GM12801 (cell line): Measurements from ENCODE around the gene ZNF276.

ENCODE experiments used
- TF ChIP-seq, protein P1 (sequence below): IDR thresholded peaks from one replicate; pipeline ENCODE4 v1.5.1; 2011; ENCODE audit warnings: control low read depth; ENCODE audit not compliant: insufficient read length; ENCODE audit errors: extremely low read depth

ZNF276 gene

DNA sequence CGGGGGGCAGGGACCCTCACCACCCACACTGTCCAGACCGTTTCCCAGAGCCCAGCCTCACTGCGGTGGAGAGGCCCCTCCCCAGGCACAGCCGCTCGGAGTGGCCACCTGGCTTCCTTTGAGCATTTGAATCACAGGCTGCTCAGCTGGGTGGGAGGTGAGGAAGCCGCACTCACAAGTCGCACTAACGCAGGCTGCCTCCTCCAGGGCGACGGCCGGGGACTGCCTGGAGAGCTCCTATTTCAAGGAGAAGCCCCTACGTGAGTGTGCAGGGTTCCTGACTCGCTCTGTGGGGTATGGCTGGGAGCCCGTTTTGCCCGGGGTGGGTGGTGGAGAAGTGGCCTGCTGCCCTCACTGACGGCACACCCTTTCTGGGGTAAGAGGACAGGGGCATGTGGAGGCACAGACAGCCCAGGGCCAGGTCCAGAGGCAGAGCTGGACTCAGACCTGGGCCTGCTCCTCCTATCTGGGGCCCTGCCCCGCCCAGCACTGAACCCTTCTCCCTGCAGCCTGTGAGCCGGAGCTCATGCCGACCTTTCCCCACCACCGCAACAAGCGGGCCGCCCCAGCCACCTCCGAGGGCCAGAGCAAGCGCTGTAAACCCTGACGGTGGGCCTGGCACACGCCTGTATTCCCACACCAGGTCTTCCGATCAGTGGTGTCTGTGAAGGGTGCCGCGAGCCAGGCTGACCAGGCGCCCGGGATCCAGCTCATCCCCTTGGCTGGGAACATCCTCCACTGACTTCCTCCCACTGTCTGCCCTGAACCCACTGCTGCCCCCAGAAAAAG, 26.1 kb upstream of the ZNF276 start:
- TF ChIP-seq, protein P1, sequence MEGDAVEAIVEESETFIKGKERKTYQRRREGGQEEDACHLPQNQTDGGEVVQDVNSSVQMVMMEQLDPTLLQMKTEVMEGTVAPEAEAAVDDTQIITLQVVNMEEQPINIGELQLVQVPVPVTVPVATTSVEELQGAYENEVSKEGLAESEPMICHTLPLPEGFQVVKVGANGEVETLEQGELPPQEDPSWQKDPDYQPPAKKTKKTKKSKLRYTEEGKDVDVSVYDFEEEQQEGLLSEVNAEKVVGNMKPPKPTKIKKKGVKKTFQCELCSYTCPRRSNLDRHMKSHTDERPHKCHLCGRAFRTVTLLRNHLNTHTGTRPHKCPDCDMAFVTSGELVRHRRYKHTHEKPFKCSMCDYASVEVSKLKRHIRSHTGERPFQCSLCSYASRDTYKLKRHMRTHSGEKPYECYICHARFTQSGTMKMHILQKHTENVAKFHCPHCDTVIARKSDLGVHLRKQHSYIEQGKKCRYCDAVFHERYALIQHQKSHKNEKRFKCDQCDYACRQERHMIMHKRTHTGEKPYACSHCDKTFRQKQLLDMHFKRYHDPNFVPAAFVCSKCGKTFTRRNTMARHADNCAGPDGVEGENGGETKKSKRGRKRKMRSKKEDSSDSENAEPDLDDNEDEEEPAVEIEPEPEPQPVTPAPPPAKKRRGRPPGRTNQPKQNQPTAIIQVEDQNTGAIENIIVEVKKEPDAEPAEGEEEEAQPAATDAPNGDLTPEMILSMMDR: no peak

DNA sequence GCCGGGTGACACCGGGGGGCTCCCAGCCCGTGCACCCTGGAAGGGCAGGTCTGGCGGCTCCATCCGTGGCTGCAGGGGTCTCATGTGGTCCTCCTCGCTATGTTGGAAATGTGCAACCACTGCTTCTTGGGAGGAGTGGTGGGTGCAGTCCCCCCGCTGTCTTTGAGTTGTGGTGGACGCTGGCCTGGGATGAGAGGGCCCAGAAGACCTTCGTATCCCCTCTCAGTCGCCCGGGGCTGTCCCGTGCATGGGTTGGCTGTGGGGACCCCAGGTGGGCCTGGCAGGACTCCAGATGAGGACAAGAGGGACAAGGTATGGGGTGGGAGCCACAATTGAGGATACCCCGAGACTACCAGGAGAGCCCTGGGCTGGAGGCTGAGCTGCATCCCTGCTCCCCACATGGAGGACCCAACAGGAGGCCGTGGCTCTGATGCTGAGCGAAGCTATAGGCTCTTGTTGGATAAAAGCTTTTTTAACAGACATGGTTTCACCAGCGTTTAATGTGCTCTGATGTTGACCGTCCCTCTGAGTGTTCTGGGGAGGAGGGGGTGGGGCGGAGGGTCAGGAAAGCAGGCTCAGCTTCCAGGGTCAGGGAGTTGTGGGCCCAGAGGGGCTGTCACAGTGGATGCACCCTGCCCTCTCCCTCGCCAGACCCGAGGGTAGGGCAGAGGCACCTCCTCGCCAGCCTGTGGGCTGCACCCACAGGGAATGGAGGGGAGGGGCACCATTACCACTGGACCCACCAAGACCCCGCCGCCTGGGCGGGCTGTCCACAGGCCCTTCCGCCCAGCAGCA, 25.3 kb upstream of the ZNF276 start:
- TF ChIP-seq, protein P1: no peak

DNA sequence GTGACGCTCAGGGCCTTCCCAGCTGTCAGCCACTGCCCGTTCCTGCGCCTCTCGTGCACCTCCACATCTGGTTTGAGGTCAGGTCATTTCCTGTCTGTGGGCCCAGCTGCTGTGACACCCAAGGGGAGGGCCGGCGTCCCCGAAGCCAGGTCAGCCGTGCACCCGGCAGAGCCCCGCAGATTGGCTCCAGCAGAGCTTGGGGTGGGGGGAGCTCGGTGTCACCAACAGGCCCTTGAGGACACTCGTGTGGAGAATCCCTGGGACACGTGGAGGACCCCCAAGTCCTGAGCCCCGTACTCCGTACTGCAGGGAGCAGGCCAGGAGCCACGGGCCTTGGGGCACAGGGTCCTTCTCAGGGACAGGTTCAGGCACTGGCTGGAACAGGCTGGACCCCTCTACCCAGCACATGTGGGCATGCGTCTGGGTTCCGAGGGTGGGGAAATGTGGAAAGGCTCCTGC, 24.6 kb upstream of the ZNF276 start:
- TF ChIP-seq, protein P1: no peak

DNA sequence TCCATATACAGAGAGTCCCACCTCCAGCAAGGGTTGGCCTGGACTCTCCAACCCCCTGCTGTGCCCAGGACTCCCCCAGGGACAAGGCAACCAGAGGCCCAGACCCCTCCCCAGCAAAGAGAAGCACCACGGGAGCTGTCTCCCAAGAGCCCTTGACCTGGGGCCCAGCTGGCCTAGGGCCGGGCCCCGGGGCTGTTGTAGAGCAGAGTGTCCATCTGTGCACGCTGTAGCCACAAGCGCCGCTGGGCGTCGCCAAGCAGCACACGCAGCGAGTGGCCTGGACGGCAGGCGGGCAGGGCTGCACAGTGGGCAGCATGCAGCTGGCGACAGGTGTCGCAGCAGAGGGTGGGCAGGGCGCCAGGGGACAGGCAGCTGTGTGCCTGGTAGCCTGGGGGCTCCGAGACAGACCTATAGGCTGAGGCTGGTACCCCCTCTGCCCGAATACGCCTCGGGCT, 24.1 kb upstream of the ZNF276 start:
- TF ChIP-seq, protein P1: no peak

DNA sequence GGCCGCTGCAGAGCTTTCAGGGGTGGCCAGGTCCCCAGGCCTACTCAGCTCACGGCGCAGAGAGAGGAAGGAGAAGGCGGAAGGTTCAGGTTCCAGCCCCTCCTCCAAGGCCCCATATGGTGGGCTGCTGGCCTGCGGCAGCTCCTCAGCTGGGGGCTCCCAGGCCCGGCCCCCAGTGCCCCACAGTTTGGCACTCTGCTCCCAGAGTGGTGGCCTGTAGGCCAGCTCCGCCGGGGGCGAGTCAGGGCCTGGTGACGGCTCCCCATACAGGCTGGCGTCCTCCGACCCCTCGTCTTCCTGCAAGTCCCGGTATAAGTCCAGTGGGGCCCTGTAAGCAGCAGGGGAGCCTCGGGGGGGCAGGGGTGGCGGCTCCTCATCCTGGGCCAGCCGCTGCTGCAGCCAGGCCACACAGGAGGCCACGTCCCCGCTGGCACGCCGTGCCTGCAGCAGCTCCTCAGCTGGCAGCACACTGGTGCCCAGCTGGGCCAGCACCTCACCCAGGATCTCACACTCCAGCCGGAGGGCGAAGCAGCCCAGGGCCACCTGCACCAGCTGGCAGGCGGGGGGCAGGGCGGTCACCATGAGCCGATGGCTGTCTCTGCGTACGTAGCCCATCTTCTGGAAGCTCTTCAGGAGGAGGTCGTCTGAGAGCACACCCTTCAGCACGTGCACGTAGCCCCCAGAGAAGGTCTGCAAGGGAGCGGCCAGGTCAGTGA, 23.6 kb upstream of the ZNF276 start:
- TF ChIP-seq, protein P1: no peak

DNA sequence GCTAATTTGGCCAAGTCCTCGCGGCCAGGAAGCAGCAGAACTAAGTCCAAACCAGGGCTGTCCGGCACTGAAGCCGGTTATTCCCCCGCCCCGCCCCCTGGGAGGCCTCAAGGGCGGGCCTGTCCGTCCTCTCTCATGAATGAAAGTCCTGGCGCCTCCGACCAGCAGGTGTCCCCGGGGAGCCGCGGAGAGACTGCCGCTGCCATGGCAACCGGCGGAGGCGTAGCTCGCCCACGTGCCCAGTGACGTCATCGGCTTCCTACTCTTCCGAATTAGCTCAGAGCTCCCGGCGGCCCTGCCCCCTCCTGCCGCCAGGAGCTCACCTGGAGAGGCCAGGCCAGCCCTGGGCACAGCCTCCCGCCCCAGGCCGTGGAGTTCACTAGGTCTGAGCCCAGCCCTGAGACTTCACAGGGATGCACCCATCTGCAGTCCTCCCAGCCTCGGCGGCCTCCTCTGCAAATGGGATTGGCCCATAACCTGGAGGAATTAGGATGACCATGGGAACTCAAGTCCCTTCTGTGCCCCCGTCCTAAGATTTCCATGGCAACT, 21.2 kb upstream of the ZNF276 start:
- TF ChIP-seq, protein P1: no peak
